Dermis blood vessel endothelial cell (primary cell): Measurements from ENCODE around the gene GNPAT. TPM values are rescaled to one million over a fixed set of nuclear protein-coding genes. Genes with fewer than 3 reads are reported as not detected.
"Not testable (repeated sequence)": the region's sequence is repeated elsewhere in the genome, so short reads cannot be mapped to it uniquely, and the experiment has no call there.

Source experiments
- DNase-seq: peaks from one replicate; pipeline ENCODE4 v3.0.0; 2010
- total RNA-seq: library from RNA; depleted of rRNA; stranded (reverse); fragments of >200 nt; gene quantifications from 2 replicates; pipeline ENCODE4 v1.2.3, GENCODE V29; 2014

Gene GNPAT
- total RNA-seq: 51.7 and 69.0 TPM in 2 replicates

DNA sequence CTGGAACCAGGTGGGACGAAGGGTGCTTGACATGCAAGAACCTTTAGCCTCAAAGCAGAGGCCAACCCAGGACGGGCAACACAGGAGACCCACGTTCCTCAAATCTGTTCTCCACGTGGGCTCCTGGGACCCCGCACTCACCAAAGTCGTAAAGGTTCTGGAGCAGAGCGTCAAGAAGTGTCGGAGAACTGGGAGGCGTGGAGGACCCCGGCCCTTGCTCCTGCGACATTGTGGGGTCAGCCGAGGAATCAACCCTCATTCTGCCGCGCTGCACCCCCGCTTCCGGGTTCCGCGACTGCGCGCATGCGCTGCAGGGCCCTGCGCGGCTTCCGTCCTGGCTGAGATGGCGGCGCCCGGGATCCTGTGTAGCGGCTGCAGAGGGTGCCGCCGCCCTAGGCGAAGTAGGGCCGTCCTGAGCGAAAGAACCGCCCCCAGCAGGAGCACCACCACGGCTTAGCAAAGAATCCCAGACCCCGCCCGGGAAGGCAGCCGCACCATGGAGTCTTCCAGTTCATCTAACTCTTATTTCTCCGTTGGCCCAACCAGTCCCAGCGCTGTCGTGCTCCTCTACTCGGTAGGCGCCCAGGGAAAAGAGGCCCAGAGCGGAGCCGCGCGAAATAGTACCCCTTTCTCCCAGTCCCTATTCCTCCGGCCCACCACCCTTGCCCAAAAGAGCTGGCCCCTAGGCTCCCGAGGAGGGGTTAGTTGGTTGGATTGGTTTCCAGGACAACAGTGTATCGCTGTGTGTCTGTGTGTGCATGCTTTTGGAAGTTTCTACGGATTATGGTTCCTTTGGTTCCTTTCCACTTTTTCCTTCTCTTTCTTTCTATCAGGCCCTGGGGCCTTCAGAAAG is at the start of gene GNPAT:
GNPAT (plus strand) TSS at position 330 of the 853 bp plus-strand sequence; CDS start at position 497, 167 bp downstream.
- peak; percentile 89 for DNase-seq

DNA sequence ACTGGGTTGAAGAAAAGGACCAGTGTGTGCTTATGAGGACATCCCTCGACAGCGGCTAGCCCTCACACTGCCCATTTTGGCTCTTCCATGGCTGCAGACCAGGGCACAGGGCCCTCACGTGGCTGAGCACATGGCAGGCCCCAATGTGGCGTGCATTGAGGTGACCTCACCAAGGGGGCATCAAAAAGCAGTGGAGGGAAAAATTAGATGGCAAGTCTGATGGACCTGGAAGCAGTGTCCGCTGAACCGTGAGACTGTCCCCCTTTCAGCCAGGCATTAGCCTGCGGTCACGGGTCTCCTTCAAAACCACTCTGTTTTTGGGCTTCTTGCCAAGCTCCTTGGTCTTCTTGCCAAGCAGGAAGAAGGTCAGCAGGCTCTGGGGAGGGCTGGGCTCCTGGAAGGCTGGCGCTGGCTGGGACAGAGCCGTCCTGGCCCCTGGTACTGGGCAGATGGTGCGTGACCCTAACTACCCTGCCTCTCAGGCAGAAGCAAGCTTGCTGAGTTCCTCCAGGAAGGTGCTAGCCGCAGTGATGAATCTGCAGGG is 48.3 kb upstream of the GNPAT start:
- DNase-seq: peak; percentile 92

DNA sequence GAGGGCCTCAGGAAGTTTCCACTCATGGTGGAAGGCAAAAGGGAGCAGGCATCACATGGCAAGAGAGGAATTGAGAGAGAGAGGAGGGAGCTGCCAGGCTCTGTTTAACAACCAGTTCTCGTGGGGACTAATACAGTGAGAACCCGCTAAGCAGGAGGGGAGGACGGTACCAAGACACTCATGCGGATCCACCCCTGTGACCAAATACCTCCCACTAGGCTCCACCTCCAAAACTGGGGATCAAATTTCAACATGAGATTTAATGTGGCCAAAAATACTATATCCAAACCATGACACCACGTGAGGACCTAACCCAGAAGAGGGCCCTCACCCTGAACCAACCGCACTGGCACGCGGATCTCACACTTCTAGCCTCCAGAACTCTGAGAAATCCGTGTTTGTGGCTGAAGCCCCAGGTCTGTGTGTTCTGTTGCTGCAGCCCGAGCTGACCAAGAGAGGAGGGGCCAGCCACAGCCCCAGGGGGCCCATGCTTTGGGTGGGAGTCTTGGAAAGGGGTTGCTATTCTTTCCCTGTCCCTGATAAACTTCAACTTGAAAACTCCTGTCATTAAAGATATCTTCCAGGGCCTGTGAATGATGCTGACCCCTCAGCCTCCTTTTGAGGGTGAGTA is 47.2 kb upstream of the GNPAT start:
- DNase-seq: no peak

DNA sequence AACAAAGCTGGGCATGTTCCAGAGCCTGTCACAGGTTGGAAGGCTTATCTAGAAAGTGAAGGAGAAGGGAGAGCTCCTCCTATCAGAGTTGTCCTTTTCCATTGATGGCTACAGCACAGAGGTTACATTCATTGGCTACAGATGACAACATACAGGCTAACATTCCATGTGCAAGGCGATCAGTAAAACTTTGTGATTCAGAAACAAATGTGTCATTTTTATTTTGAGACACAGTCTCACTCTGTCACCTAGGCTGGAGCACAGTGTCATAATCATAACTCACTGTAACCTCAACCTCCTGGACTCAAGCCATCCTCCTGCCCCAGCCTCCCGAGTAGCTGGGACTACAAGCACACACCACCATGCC is 46.6 kb upstream of the GNPAT start:
- no peak for DNase-seq

DNA sequence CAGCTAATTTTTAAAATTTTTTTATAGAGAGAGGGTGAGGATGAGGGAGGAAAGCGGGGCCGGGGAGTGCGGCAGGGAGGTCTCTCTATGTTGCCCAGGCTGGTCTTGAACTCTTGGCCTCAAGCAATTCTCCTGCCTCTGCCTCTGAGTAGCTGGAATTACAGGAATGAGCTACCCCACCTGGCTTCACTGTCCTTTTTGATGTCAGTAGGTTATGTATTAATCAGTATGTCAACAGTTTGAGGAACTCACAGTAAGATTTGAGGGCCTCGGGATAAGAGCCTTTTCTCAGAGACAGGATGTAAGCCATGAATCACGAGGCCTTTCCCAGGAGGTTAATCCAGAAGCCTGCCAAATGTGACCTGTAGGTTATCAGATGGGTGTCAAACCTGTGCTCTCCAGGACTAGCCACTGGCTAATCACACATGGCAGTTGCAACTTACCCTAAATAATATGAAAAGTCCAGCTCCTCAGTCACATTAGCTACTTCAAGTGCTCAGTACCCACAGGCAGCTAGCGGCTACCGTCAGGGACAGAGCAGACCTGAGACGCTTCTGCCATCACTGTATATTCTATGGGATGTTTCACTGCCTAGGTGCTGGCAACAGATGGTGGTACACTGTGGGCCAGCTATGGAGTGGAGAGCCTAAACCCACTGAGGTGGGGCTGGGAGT is 46.0 kb upstream of the GNPAT start:
- peak; percentile 39 for DNase-seq

DNA sequence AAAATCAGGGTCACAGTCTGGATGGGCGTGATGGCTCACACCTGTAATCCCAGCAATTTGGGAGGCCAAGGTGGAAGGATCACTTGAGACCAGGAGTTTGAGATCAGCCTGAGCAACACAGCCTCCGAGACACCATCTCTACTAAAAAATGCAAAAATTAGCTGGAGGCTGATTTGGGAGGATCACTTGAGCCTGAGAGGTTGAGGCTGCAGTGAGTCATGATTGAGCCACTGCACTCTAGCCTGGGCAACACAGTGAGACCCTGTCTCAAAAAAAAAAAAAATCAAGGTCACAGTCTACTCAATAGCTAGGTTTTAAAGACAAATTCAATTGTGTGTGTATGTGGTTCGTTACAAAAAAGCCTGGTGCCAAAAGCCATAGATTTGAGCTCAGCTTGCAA is 44.7 kb upstream of the GNPAT start:
- no peak for DNase-seq

DNA sequence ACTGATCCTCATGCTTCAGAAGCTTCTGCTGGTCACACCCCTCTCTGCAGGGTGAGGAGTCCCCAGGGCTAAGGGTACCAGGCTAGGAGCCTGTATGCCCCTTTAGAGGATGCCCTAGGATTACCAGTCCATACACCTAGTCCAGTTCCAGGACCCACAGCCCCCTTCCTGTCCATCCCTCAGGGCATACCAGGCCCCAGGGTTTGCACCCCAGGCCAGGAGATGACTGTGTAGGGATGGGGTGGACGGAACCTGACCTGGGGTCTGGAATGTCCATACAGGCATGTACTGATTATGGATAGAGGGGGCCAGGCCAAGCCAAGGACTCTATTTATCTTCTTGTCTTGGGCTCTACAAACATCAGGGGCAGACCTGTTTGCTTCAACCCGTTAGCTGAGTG is 44.3 kb upstream of the GNPAT start:
- DNase-seq: no peak

GRCh38 chr1:231199868-231200267 is 41.1 kb upstream of the GNPAT start:
- DNase-seq: no peak

DNA sequence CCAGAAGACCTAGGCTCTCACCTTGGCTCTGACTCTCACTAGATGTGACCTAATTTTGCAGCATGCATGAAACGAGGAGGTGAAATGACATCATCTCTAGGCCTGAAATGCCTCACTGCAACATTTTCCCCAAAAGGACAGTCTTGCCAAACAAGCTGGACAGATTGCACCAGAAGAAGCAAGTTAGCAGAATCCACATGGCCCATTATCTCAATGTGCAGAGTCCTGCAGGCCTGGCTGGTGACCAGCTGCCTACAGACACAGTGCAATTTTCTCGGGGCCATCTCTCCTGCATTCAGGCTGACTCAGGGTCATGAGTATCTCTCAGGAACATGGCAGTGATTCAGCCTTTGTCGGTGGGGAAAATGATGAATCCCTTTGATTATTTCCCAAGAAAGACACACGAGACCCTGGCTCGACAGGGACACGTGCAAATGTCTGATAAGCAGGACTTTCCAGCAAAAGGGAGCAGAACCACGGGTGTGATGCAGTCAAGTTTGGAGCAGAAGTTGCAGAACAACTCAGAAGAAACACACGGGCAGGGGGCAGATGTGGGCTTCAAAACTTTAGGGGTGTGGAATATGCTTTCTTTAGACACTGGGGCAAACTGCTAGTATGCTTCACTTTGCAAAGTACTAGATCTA is 40.5 kb upstream of the GNPAT start:
- peak; percentile 4 for DNase-seq

- no peak for DNase-seq
Measured at GRCh38 chr1:231201375-231201978, 39.5 kb upstream of the GNPAT start.

DNA sequence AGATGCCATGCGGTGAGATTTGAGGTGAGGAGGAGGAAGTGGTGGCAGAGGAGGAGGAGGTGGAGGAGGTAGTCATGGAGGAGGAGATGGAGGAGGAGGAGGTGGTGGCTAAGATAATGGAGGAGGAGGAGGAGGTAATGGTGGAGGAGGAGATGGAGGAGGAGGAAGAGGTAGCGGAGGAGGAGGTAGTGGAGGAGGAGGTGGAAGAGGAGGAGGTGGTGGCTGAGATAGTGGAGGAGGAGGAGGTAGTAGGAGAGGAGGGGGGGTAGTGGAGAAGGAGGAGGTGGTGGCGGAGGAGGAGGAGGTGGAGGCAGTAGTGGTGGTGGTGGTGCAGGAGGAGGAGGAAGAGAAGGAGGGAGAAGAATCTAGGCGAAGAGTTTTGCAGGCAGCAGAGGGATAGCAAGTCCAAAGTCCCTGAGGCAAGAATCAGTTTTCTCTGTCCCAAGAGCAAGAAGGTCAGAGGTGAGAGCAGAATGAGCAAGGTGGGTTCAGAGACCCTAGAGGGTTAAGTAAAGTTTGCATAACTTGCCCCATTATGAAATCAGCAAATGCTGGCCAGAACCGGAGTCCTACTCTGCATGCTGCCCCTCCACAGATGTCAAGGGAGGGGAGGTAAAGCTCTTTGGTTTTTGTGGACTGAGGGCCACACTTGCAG is 38.9 kb upstream of the GNPAT start:
- no peak for DNase-seq

DNA sequence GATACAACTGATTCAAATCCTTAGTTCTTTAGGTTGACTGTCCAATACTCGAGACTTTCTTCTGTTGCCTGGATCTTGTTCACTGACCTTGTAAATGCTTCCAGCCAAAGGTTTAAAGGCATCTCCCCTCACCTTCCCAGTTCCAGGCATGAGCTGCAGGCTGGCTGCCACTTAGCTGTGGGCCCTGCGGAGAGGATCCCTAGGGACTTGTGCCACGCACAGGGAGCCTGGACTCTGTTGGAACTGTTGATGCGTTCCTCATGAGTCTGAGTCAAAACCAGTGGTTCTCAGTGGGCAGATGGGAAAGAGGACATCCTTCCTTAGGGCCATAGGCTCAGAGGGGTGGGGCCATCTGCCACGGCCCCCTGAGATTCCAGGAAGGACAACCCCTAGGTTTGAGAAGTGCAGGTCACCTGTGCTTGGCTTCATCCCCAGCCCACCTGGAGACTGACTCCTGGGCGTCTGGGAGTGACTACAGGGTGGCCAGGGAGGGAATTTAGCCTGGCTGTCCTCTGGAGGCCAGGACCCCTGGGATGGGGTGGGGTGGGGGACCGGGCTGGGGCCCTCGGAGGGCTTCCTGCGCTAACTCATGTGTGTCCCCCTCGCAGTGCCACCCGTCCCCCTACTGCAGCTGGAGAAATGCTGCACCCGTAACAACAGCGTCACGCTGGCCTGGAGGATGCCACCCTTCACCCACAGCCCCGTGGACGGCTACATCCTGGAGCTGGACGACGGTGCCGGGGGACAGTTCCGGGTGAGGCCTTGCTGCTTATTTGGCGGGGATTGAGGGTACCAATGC is 37.6 kb upstream of the GNPAT start:
- DNase-seq: no peak

DNA sequence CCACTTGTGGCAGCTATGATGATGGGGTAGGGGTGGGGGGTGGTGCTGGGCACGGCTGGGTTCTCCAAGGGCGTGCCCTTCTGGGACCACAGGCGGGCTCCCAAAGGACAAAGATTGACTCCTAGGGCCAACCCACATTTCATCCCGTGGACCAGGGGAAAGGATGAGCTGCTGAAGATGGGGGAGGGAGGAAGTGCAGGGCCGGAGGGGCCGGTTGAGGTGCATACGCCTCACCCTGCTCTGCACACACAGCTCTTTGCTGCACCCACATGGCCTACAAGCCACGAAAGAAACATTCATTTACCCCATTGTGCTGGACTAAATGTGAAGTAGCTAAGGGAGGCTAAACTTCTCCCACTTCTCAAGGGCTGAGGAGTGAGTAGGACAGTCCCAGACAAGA is 34.2 kb upstream of the GNPAT start:
- peak; percentile 17 for DNase-seq

DNA sequence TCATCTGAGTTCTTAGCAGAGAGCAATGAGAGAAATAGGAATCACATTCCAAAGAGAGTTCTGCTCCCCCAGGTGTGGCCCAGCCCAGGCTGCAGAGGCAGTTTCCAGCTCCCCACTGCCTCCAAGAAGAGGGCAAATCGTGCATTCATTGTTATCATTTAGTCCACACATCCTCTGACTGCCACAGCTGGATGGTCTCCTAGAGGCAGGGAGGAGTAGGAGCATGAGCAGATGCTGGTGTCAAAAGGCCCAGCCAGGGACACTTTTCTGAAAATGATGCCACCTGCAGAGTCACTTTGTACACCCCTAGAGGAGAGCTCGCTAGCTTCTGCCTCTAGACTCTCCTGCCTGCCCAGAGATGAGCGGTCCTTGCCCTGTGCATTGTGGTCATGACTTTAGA is 33.6 kb upstream of the GNPAT start:
- DNase-seq: no peak

DNA sequence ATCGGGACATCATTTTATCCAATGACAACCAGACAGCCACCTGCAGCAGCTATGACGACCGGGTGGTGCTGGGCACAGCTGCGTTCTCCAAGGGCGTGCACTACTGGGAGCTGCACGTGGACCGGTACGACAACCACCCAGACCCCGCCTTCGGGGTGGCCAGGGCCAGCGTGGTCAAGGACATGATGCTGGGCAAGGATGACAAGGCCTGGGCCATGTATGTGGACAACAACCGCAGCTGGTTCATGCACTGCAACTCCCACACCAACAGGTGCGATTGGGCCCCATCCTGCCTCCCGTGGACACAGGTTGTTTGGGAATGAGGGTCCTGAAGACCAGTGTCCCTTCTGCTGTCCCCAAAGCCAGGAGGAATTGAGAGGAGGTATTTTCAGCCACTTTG is 32.0 kb upstream of the GNPAT start:
- DNase-seq: no peak

GRCh38 chr1:231209531-231209930 is 31.5 kb upstream of the GNPAT start:
- DNase-seq: no peak

- DNase-seq: no peak
Measured at GRCh38 chr1:231210126-231210525, 30.9 kb upstream of the GNPAT start.

GRCh38 chr1:231211005-231211857 is 29.8 kb upstream of the GNPAT start:
- DNase-seq: peak; percentile 83

DNA sequence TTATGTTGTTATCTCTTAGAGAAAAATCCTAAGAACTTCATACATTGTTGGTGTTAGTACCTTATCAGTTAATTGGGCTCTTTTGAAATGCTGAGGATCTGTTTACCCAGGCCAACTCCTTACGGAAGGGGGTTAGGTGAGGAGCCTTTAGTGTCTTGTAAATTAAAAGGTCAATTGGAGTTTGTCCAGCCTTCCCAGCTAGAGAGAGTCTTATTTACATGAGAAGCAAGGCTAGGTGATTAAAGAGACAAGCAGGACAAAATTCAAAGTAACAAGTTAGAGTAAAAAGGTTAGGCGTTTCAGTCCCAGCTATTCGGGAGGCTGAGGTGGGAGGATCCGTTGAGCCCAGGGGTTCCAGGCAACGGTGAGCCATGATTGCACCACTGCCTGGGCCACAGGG is 28.7 kb upstream of the GNPAT start:
- not testable (repeated sequence) for DNase-seq
